C4-2B (cell line): ENCODE data around the gene PTK7.

Source experiments
- CTCF ChIP-seq: fragments of 450-650 bp; conservative IDR thresholded peaks from 2 replicates; pipeline ENCODE4 v1.5.1; 2017; ENCODE audit warnings: mild to moderate bottlenecking
- ZFX ChIP-seq: fragments of 450-650 bp; IDR thresholded peaks from 2 replicates; pipeline ENCODE4 v1.6.1; 2017

- TF ChIP-seq CTCF = no peak
- no peak for TF ChIP-seq ZFX
These were observed 51.8 kb downstream of the PTK7 start for GRCh38 chr6:43127877-43128276.
